Muscle layer of duodenum (tissue), 2 donors: Measurements from ENCODE around the gene C1orf198.

Source experiments
- H3K27ac ChIP-seq: one replicate; pipeline ENCODE4 v1.7.0; 2013; ENCODE audit warnings: mild to moderate bottlenecking, low read length
- H3K27me3 ChIP-seq: one replicate; pipeline ENCODE4 v1.7.0; 2013; ENCODE audit warnings: low read depth, mild to moderate bottlenecking, control low read depth, low read length
- H3K36me3 ChIP-seq, 2 donors: one replicate each; pipeline ENCODE4 v1.7.0; 2013; ENCODE audit warnings: low read length in 2 of 2, control low read depth in 1 of 2, mild to moderate bottlenecking in 1 of 2; ENCODE audit not compliant: insufficient read depth in 2 of 2, control insufficient read depth in 1 of 2
- H3K4me1 ChIP-seq, 2 donors: one replicate each; pipeline ENCODE4 v1.7.0; 2013; ENCODE audit warnings: low read length in 2 of 2, mild to moderate bottlenecking in 2 of 2, control low read depth in 1 of 2, moderate library complexity in 1 of 2; ENCODE audit not compliant: insufficient read depth in 2 of 2, control insufficient read depth in 1 of 2
- H3K4me3 ChIP-seq, 2 donors: one replicate each; pipeline ENCODE4 v1.7.0; 2013; ENCODE audit warnings: low read length in 2 of 2, low read depth in 1 of 2, mild to moderate bottlenecking in 1 of 2
- H3K9me3 ChIP-seq, 2 donors: one replicate each; pipeline ENCODE4 v1.7.0; 2013; ENCODE audit warnings: low read length in 2 of 2, control low read depth in 1 of 2, mild to moderate bottlenecking in 1 of 2; ENCODE audit not compliant: control insufficient read depth in 1 of 2
- donor health status: healthy.

The C1orf198 gene

GRCh38 chr1:230858236-230858820 lies 10.0 kb downstream of the C1orf198 start:
- no peaks in the 10 kb centered on the region for H3K27me3 ChIP-seq
- H3K4me1 ChIP-seq, result peaks cover 5 to 46% of the 10 kb centered on the region in 2 donors
- H3K4me3 ChIP-seq, result no peak overlapping the region
- peaks cover 14 to 21% of the 10 kb centered on the region in 2 donors for H3K36me3 ChIP-seq
- no peaks in the 10 kb centered on the region for H3K9me3 ChIP-seq
- H3K27ac ChIP-seq, result peak overlapping the region; percentile 1

GRCh38 chr1:230857822-230858221 lies 10.5 kb downstream of the C1orf198 start:
- peak overlapping the region; percentile 1 for H3K27ac ChIP-seq
- H3K36me3 ChIP-seq, result peaks cover 19 to 26% of the 10 kb centered on the region in 2 donors
- H3K4me1 ChIP-seq, result peaks cover 5 to 41% of the 10 kb centered on the region in 2 donors
- no peaks in the 10 kb centered on the region for H3K27me3 ChIP-seq
- peaks cover 0 to 4% of the 10 kb centered on the region in 2 donors for H3K9me3 ChIP-seq
- H3K4me3 ChIP-seq, result no peak overlapping the region

- H3K27me3 ChIP-seq, result no peaks in the 10 kb centered on the region
- H3K27ac ChIP-seq, result peak overlapping the region; percentile 69
- H3K4me1 ChIP-seq, result peaks cover 5 to 39% of the 10 kb centered on the region in 2 donors
These were observed 11.2 kb downstream of the C1orf198 start for GRCh38 chr1:230857077-230857476.

GRCh38 chr1:230855886-230856285 lies 12.4 kb downstream of the C1orf198 start:
- peaks cover 5 to 45% of the 10 kb centered on the region in 2 donors for H3K4me1 ChIP-seq
- H3K9me3 ChIP-seq, result peaks cover 0 to 4% of the 10 kb centered on the region in 2 donors
- no peak overlapping the region for H3K27ac ChIP-seq
- H3K36me3 ChIP-seq, result peaks cover 22 to 29% of the 10 kb centered on the region in 2 donors
- H3K4me3 ChIP-seq, result no peak overlapping the region
- no peaks in the 10 kb centered on the region for H3K27me3 ChIP-seq

More at GRCh38 chr1:230857077-230857476, 11.2 kb downstream of the C1orf198 start:
- Histone ChIP-seq H3K4me3 (no peak overlapping the region), H3K36me3 (peaks cover 22 to 29% of the 10 kb centered on the region in 2 donors), H3K9me3 (peaks cover 0 to 4% of the 10 kb centered on the region in 2 donors)

- Histone ChIP-seq H3K27me3 (no peaks in the 10 kb centered on the region), H3K36me3 (peaks cover 22 to 29% of the 10 kb centered on the region in 2 donors), H3K4me3 (no peak overlapping the region), H3K9me3 (peaks cover 0 to 4% of the 10 kb centered on the region in 2 donors), H3K27ac (no peak overlapping the region), H3K4me1 (peaks cover 18 to 48% of the 10 kb centered on the region in 2 donors)
These were observed 13.9 kb downstream of the C1orf198 start for GRCh38 chr1:230854423-230854822.

GRCh38 chr1:230853731-230854130 lies 14.6 kb downstream of the C1orf198 start:
- H3K9me3 ChIP-seq, result peaks cover 0 to 4% of the 10 kb centered on the region in 2 donors
- H3K27me3 ChIP-seq, result no peaks in the 10 kb centered on the region
- no peak overlapping the region for H3K4me3 ChIP-seq
- H3K4me1 ChIP-seq, result peaks cover 18 to 48% of the 10 kb centered on the region in 2 donors
- H3K36me3 ChIP-seq, result peaks cover 22 to 29% of the 10 kb centered on the region in 2 donors
- H3K27ac ChIP-seq, result no peak overlapping the region

GRCh38 chr1:230852959-230853358 lies 15.4 kb downstream of the C1orf198 start:
- Histone ChIP-seq H3K4me3 (no peak overlapping the region), H3K27me3 (no peaks in the 10 kb centered on the region), H3K27ac (no peak overlapping the region), H3K4me1 (peaks cover 18 to 43% of the 10 kb centered on the region in 2 donors), H3K9me3 (peaks cover 0 to 4% of the 10 kb centered on the region in 2 donors), H3K36me3 (peaks cover 22 to 26% of the 10 kb centered on the region in 2 donors)

GRCh38 chr1:230851291-230851691 lies 17.0 kb downstream of the C1orf198 start:
- peaks cover 22 to 26% of the 10 kb centered on the region in 2 donors for H3K36me3 ChIP-seq
- no peak overlapping the region for H3K4me3 ChIP-seq
- no peak overlapping the region for H3K27ac ChIP-seq
- H3K4me1 ChIP-seq, result peaks cover 13 to 36% of the 10 kb centered on the region in 2 donors
- peaks cover 0 to 4% of the 10 kb centered on the region in 2 donors for H3K9me3 ChIP-seq
- no peaks in the 10 kb centered on the region for H3K27me3 ChIP-seq

- Histone ChIP-seq H3K36me3 (peaks cover 22 to 26% of the 10 kb centered on the region in 2 donors), H3K4me1 (peaks cover 13 to 36% of the 10 kb centered on the region in 2 donors), H3K9me3 (peaks cover 0 to 4% of the 10 kb centered on the region in 2 donors), H3K27ac (no peak overlapping the region), H3K4me3 (no peak overlapping the region), H3K27me3 (no peaks in the 10 kb centered on the region)
These were observed 17.8 kb downstream of the C1orf198 start for GRCh38 chr1:230850547-230850946.

GRCh38 chr1:230849451-230850224 lies 18.7 kb downstream of the C1orf198 start:
- Histone ChIP-seq H3K27me3 (no peaks in the 10 kb centered on the region), H3K36me3 (peaks cover 19 to 21% of the 10 kb centered on the region in 2 donors), H3K27ac (peak overlapping the region; percentile 17), H3K4me1 (peaks cover 13 to 36% of the 10 kb centered on the region in 2 donors), H3K4me3 (peak overlapping the region in 1 of 2 donors; percentile 10), H3K9me3 (peaks cover 0 to 4% of the 10 kb centered on the region in 2 donors)

- no peak overlapping the region for H3K4me3 ChIP-seq
- H3K27ac ChIP-seq, result no peak overlapping the region
- H3K9me3 ChIP-seq, result peaks cover 0 to 4% of the 10 kb centered on the region in 2 donors
- H3K27me3 ChIP-seq, result no peaks in the 10 kb centered on the region
- H3K36me3 ChIP-seq, result peaks cover 7 to 10% of the 10 kb centered on the region in 2 donors
- peaks cover 13 to 36% of the 10 kb centered on the region in 2 donors for H3K4me1 ChIP-seq
These were observed 20.1 kb downstream of the C1orf198 start for GRCh38 chr1:230848235-230848634.
